ENCODE measurements around the gene APBA2.

The APBA2 gene

DNA sequence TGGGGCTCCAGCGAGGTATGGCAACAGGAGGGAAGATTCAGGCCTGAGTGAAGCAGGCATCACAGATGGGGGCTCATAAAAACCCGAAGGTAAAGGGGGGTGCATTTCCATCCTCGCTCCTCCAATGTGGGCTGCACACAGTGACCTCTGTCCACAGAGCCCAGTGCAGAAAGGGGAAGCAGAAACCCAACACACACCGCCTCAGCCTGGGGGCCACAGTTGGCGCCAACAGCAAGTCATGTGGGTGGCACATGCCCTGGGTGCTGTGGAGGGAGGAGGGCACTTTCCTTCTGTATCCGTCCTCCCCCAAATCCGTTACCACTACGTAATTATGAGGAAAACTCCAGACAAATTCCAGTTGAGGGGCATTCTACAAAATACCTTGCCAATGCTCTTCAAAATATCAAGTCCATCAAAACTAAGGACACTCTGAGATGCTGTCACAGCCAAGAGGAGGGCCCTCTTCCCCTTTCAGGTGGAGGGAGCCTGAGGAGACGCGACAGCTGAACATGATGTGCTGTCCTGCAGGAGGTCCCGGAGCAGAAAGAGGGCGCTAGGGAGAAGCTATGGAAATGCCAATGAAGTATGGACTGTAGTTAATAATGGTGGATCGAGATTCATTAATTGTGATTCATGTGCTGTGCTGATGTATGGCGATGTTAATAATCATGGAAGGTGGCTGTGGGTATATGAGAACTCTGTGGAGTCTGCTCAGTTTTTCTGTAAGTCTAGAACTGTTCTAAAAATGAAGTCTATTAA, 16.4 kb downstream of the APBA2 start (continued):
- TF ChIP-seq ZNF394 (tag by site-specific recombination; IDR thresholded peaks at IDR 0.05; ENCODE audit: borderline replicate concordance) (no peak), ZNF621 (tag by site-specific recombination; IDR thresholded peaks at IDR 0.05) (no peak), ZNF701 (tag by site-specific recombination; IDR thresholded peaks at IDR 0.05) (no peak), ZNF202 (tag by site-specific recombination; IDR thresholded peaks at IDR 0.05; ENCODE audit: borderline replicate concordance) (no peak), ZNF211 (tag by site-specific recombination; IDR thresholded peaks at IDR 0.05; ENCODE audit: low read depth) (no peak), REPIN1 (tag by site-specific recombination; IDR thresholded peaks at IDR 0.05; ENCODE audit: low read depth) (no peak)
- TF ChIP-seq, protein P1, sequence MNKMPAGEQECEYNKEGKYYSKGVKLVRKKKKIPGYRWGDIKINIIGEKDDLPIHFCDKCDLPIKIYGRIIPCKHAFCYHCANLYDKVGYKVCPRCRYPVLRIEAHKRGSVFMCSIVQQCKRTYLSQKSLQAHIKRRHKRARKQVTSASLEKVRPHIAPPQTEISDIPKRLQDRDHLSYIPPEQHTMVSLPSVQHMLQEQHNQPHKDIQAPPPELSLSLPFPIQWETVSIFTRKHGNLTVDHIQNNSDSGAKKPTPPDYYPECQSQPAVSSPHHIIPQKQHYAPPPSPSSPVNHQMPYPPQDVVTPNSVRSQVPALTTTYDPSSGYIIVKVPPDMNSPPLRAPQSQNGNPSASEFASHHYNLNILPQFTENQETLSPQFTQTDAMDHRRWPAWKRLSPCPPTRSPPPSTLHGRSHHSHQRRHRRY (tag by site-specific recombination; IDR thresholded peaks at IDR 0.05), result no peak

DNA sequence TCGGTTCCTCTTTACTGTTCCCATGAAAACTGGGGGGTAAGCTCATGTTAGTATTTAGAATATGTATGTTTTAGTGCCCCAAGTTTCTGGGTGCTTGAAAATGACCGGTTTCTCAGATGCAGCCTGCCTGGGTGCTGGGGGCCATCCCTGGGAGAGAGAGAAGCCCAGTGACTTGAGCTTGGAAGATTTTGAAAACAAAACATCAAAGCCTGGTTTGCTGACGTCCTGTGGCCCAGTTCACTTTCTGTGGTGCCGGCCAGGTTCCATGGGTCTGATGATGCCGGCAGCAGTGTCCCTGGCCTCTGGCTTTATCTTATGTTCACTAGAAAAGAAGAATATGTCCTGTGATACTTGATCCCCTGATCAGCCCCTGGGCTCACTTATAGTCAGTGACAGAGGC, 17.1 kb downstream of the APBA2 start:
- Histone ChIP-seq H3K4me1 (ENCODE audit: control insufficient read depth, insufficient read depth, low read length) (no peaks in the 10 kb centered on the region), H3K9me3 (ENCODE audit: control insufficient read depth, insufficient read depth, low read depth, low read length) (no peaks in the 10 kb centered on the region), H3K4me3 (ENCODE audit: low read depth, low read length) (no peak overlapping the region), H3K36me3 (ENCODE audit: control insufficient read depth in 2 of 2, insufficient read depth in 1 of 2, low read length in 2 of 2) (no peaks in the 10 kb centered on the region), H3K27ac (ENCODE audit: extremely low read depth, low read depth, low read length) (no peak overlapping the region)
- CTCF ChIA-PET, result interaction anchor here (1.0 to 1.3 kb wide), 3 partner anchors 11 to 20 kb away, joined by 3 to 5 read pairs (median 3); no protein-coding TSS in a partner anchor
- TF ChIP-seq ZNF416 (tag by site-specific recombination; IDR thresholded peaks at IDR 0.05) (no peak), ZNF548 (tag by site-specific recombination; IDR thresholded peaks at IDR 0.05) (no peak), GLIS2 (tag by site-specific recombination; IDR thresholded peaks at IDR 0.05) (no peak), ZNF274 (IDR thresholded peaks at IDR 0.05; ENCODE audit: low read length) (no peak), ZNF274 (tag by site-specific recombination; IDR thresholded peaks at IDR 0.05; ENCODE audit: borderline replicate concordance) (no peak), ZNF292 (tag by site-specific recombination; IDR thresholded peaks at IDR 0.05; ENCODE audit: borderline replicate concordance, low read depth) (no peak), ZEB2 (tag by site-specific recombination; IDR thresholded peaks at IDR 0.05) (no peak), ZNF184 (tag by site-specific recombination; IDR thresholded peaks at IDR 0.05) (no peak), ZNF791 (tag by site-specific recombination; IDR thresholded peaks at IDR 0.05) (no peak), SP3 (tag by site-specific recombination; IDR thresholded peaks at IDR 0.05) (no peak), ZNF335 (tag by site-specific recombination; conservative IDR thresholded peaks at IDR 0.05) (no peak), SCRT1 (tag by site-specific recombination; IDR thresholded peaks at IDR 0.05; ENCODE audit: borderline replicate concordance) (no peak)
- TF ChIP-seq, protein P2, sequence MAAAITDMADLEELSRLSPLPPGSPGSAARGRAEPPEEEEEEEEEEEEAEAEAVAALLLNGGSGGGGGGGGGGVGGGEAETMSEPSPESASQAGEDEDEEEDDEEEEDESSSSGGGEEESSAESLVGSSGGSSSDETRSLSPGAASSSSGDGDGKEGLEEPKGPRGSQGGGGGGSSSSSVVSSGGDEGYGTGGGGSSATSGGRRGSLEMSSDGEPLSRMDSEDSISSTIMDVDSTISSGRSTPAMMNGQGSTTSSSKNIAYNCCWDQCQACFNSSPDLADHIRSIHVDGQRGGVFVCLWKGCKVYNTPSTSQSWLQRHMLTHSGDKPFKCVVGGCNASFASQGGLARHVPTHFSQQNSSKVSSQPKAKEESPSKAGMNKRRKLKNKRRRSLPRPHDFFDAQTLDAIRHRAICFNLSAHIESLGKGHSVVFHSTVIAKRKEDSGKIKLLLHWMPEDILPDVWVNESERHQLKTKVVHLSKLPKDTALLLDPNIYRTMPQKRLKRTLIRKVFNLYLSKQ (tag by site-specific recombination; IDR thresholded peaks at IDR 0.05; ENCODE audit: borderline replicate concordance), result no peak
- TF ChIP-seq, protein P3, sequence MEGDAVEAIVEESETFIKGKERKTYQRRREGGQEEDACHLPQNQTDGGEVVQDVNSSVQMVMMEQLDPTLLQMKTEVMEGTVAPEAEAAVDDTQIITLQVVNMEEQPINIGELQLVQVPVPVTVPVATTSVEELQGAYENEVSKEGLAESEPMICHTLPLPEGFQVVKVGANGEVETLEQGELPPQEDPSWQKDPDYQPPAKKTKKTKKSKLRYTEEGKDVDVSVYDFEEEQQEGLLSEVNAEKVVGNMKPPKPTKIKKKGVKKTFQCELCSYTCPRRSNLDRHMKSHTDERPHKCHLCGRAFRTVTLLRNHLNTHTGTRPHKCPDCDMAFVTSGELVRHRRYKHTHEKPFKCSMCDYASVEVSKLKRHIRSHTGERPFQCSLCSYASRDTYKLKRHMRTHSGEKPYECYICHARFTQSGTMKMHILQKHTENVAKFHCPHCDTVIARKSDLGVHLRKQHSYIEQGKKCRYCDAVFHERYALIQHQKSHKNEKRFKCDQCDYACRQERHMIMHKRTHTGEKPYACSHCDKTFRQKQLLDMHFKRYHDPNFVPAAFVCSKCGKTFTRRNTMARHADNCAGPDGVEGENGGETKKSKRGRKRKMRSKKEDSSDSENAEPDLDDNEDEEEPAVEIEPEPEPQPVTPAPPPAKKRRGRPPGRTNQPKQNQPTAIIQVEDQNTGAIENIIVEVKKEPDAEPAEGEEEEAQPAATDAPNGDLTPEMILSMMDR (tag by site-specific recombination; IDR thresholded peaks at IDR 0.05), result no peak
- TF ChIP-seq, protein P4, sequence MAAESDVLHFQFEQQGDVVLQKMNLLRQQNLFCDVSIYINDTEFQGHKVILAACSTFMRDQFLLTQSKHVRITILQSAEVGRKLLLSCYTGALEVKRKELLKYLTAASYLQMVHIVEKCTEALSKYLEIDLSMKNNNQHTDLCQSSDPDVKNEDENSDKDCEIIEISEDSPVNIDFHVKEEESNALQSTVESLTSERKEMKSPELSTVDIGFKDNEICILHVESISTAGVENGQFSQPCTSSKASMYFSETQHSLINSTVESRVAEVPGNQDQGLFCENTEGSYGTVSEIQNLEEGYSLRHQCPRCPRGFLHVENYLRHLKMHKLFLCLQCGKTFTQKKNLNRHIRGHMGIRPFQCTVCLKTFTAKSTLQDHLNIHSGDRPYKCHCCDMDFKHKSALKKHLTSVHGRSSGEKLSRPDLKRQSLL (tag by site-specific recombination; IDR thresholded peaks at IDR 0.05), result no peak
- POLR2A ChIA-PET, result no interaction called here
